HCT116 (cell line): Measurements from ENCODE around the gene LAP3. TPM values are rescaled to one million over a fixed set of nuclear protein-coding genes. Genes with fewer than 3 reads are reported as not detected.

Source experiments
- ATAC-seq: fragments of 200-7000 bp; cut with Tn5 transposase; 2 replicates; pipeline ENCODE4 v1.9.1; 2020; ENCODE audit warnings: mild to moderate bottlenecking, moderate library complexity
- BruUV-seq: library from RNA; stranded (reverse); fragments of 400-500 nt; replicated peaks from 2 replicates; lab custom pipeline; 2021; lab: Mats Ljungman, UMichigan
- CTCF ChIA-PET: fragments of 300-600 bp; sonication (Branson Sonifier 250); formaldehyde crosslinking; loops from one replicate; lab custom pipeline; 2021; ENCODE audit warnings: antibody characterized with exemption; lab: Charles Lee
- POLR2A ChIA-PET: fragments of 300-600, 350-600 bp; sonication (Branson Sonifier 250); formaldehyde crosslinking; loops from one replicate; lab custom pipeline; 2021; ENCODE audit warnings: antibody characterized with exemption; lab: Charles Lee
- RAD21 ChIA-PET, 2 experiments: fragments of 300-600 bp; sonication (Branson Sonifier 250); formaldehyde crosslinking; loops; one replicate each; lab custom pipeline; 2023; ENCODE audit warnings: low total read pairs in 2 of 2; ENCODE audit not compliant: uncharacterized antibody in 2 of 2, unreplicated experiment in 2 of 2, low non-redundant PET in 1 of 2; lab: Charles Lee
- DNase-seq: peaks from one replicate; pipeline ENCODE4 v3.0.0-alpha.2; 2010; ENCODE audit warnings: low read depth, low spot score
- H2AFZ ChIP-seq: fragments of 200-600 bp; shearing (Covaris generic), sonication (generic); 2 replicates; pipeline ENCODE4 v1.6.1; 2017; ENCODE audit warnings: low read depth, mixed run types, mixed read lengths, antibody characterized with exemption, low read length; ENCODE audit not compliant: poor library complexity, severe bottlenecking
- H3K27ac ChIP-seq: 2 replicates; pipeline ENCODE4 v1.5.1; 2012; ENCODE audit warnings: low read depth, low read length
- H3K27me3 ChIP-seq: fragments of 200-600 bp; sonication (generic); 2 replicates; pipeline ENCODE4 v1.6.1; 2016; ENCODE audit warnings: mixed run types, low read length, mixed read lengths; ENCODE audit not compliant: insufficient read depth
- H3K36me3 ChIP-seq, 2 experiments: fragments of 200-500 bp in 1 of 2; fragments of 200-600 bp in 1 of 2; sonication (Bioruptor generic) in 1 of 2; sonication (generic) in 1 of 2; 2 replicates each; pipeline versions ENCODE4 v1.5.1 to v1.6.1; 2014 to 2016; ENCODE audit warnings: low read length in 2 of 2, inconsistent platforms in 1 of 2, mixed read lengths in 1 of 2, mixed run types in 1 of 2; ENCODE audit not compliant: insufficient read depth in 2 of 2, control insufficient read depth in 1 of 2
- H3K4me1 ChIP-seq, 2 experiments: fragments of 200-600 bp in 1 of 2; sonication (generic) in 1 of 2; 2 replicates each; pipeline versions ENCODE4 v1.5.1 to v1.6.1; 2012 to 2017; ENCODE audit warnings: low read length in 2 of 2, inconsistent platforms in 1 of 2, mild to moderate bottlenecking in 1 of 2, mixed read lengths in 1 of 2, mixed run types in 1 of 2, moderate library complexity in 1 of 2; ENCODE audit not compliant: insufficient read depth in 2 of 2, control insufficient read depth in 1 of 2
- H3K4me2 ChIP-seq: fragments of 200-600 bp; sonication (generic); 2 replicates; pipeline ENCODE4 v1.6.1; 2017; ENCODE audit warnings: mixed run types, low read length, mixed read lengths
- H3K4me3 ChIP-seq, 2 experiments: fragments of 200-600 bp in 1 of 2; sonication (generic) in 1 of 2; replicated peaks in 1 of 2; 2 replicates each; pipeline ENCODE4 v1.5.1; 2011 to 2016; ENCODE audit warnings: low read length in 2 of 2, control low read depth in 1 of 2, low read depth in 1 of 2, mild to moderate bottlenecking in 1 of 2, mixed read lengths in 1 of 2, mixed run types in 1 of 2
- H3K79me2 ChIP-seq: fragments of 200-600 bp; sonication (generic); 2 replicates; pipeline ENCODE4 v1.6.1; 2017; ENCODE audit warnings: mild to moderate bottlenecking, mixed run types, low read length, moderate library complexity, mixed read lengths; ENCODE audit not compliant: insufficient read depth
- H3K9ac ChIP-seq: fragments of 200-600 bp; sonication (generic); 2 replicates; pipeline ENCODE4 v1.6.1; 2016; ENCODE audit warnings: low read length, mixed read lengths
- H3K9me2 ChIP-seq: fragments of 200-600 bp; sonication (generic), shearing (Covaris generic); 2 replicates; pipeline ENCODE4 v1.6.1; 2017; ENCODE audit warnings: mixed run types, mild to moderate bottlenecking, moderate library complexity; ENCODE audit not compliant: insufficient read depth
- H3K9me3 ChIP-seq, 2 experiments: fragments of 200-500 bp in 1 of 2; fragments of 200-600 bp in 1 of 2; sonication (Bioruptor generic) in 1 of 2; sonication (generic) in 1 of 2; 2 replicates each; pipeline ENCODE4 v1.6.1; 2014 to 2017; ENCODE audit warnings: low read length in 2 of 2, mixed read lengths in 2 of 2, inconsistent platforms in 1 of 2, low read depth in 1 of 2, mild to moderate bottlenecking in 1 of 2, mixed run types in 1 of 2, moderate library complexity in 1 of 2; ENCODE audit not compliant: control insufficient read depth in 1 of 2, insufficient read depth in 1 of 2
- H4K20me1 ChIP-seq: fragments of 200-600 bp; sonication (generic), shearing (Covaris generic); 2 replicates; pipeline ENCODE4 v1.6.1; 2017; ENCODE audit warnings: mixed run types, mild to moderate bottlenecking, moderate library complexity; ENCODE audit not compliant: insufficient read depth
- ATF3 ChIP-seq: IDR thresholded peaks from 2 replicates; pipeline ENCODE4 v1.6.1; 2012
- CBX3 ChIP-seq: IDR thresholded peaks from 2 replicates; pipeline ENCODE4 v1.6.1; 2012; ENCODE audit warnings: low read depth
- CEBPB ChIP-seq: IDR thresholded peaks from 2 replicates; pipeline ENCODE4 v1.6.1; 2012; ENCODE audit warnings: low read depth
- CTCF ChIP-seq, 3 experiments: fragments of 200-600 bp in 1 of 3; sonication (generic) in 1 of 3; IDR thresholded peaks in 2 of 3; conservative IDR thresholded peaks in 1 of 3; 2 replicates each; pipeline ENCODE4 v1.5.1; 2012 to 2017; ENCODE audit warnings: low read depth in 2 of 3, low read length in 2 of 3, antibody characterized with exemption in 1 of 3, borderline replicate concordance in 1 of 3, control low read depth in 1 of 3, mild to moderate bottlenecking in 1 of 3, mixed read lengths in 1 of 3, mixed run types in 1 of 3, moderate library complexity in 1 of 3; ENCODE audit not compliant: insufficient read depth in 1 of 3
- EGR1 ChIP-seq: IDR thresholded peaks from 2 replicates; pipeline ENCODE4 v1.6.1; 2012; ENCODE audit warnings: low read depth
- ELF1 ChIP-seq: IDR thresholded peaks from 2 replicates; pipeline ENCODE4 v1.6.1; 2012; ENCODE audit warnings: low read depth, borderline replicate concordance
- EZH2 ChIP-seq: fragments of 200-600 bp; sonication (generic); IDR thresholded peaks from 2 replicates; pipeline ENCODE4 v1.6.1; 2017; ENCODE audit warnings: antibody characterized with exemption, mixed run types
- FOSL1 ChIP-seq: IDR thresholded peaks from 2 replicates; pipeline ENCODE4 v1.6.1; 2012; ENCODE audit warnings: low read depth
- JUND ChIP-seq: IDR thresholded peaks from 2 replicates; pipeline ENCODE4 v1.6.1; 2012
- MAX ChIP-seq: IDR thresholded peaks from 2 replicates; pipeline ENCODE4 v1.6.1; 2012
- POLR2AphosphoS5 ChIP-seq: IDR thresholded peaks from 2 replicates; pipeline ENCODE4 v1.6.1; 2011; ENCODE audit warnings: mild to moderate bottlenecking, low read depth, low read length, moderate library complexity
- RAD21 ChIP-seq: IDR thresholded peaks from 2 replicates; pipeline ENCODE4 v1.6.1; 2012; ENCODE audit warnings: low read depth, mild to moderate bottlenecking
- SIN3A ChIP-seq: IDR thresholded peaks from 2 replicates; pipeline ENCODE4 v1.6.1; 2012; ENCODE audit warnings: low read depth
- SP1 ChIP-seq: IDR thresholded peaks from 2 replicates; pipeline ENCODE4 v1.6.1; 2012; ENCODE audit warnings: low read depth
- TCF7L2 ChIP-seq: IDR thresholded peaks from 2 replicates; pipeline ENCODE4 v1.7.0; 2011; ENCODE audit warnings: borderline replicate concordance, inconsistent platforms; ENCODE audit not compliant: insufficient read depth, insufficient read length; ENCODE audit errors: extremely low read depth
- YY1 ChIP-seq: IDR thresholded peaks from 2 replicates; pipeline ENCODE4 v1.6.1; 2011; ENCODE audit warnings: low read length, low read depth, moderate library complexity, mild to moderate bottlenecking; ENCODE audit not compliant: insufficient replicate concordance; ENCODE audit errors: extremely low read depth
- ZFX ChIP-seq: fragments of 450-650 bp; IDR thresholded peaks from 2 replicates; pipeline ENCODE4 v1.6.1; 2017
- ZNF274 ChIP-seq: fragments of 200-500 bp; sonication (Bioruptor generic); IDR thresholded peaks from 2 replicates; pipeline ENCODE4 v1.6.1; 2014; ENCODE audit warnings: mild to moderate bottlenecking, low read depth, low read length, inconsistent platforms
- intact Hi-C: fragments of 100-400 bp; cut with micrococcal nuclease; formaldehyde crosslinking; loops from 2 replicates; pipeline ENCODE4 v1.10.0; 2022
- total RNA-seq: library from RNA; stranded (reverse); gene quantifications from one replicate; pipeline ENCODE4 v1.2.1, GENCODE V29; 2021; ENCODE audit not compliant: unreplicated experiment

Gene LAP3
- total RNA-seq, 1 experiment from 2014 or later, result 59.9 TPM

- no peak for TF ChIP-seq EGR1
- TF ChIP-seq SP1, result no peak
- no peak for TF ChIP-seq SIN3A
- TF ChIP-seq RAD21, result no peak
- no peak for TF ChIP-seq FOSL1
- TF ChIP-seq EZH2, result no peak
- no peak for TF ChIP-seq JUND
- TF ChIP-seq ATF3, result no peak
- TF ChIP-seq CTCF (IDR thresholded peaks at IDR 0.05 in 2 of 3, conservative IDR thresholded peaks at IDR 0.05 in 1 of 3; ENCODE audit: borderline replicate concordance in 1 of 3, insufficient read depth in 1 of 3, low read depth in 2 of 3, low read length in 2 of 3), result no peak
- no peak for TF ChIP-seq TCF7L2
- TF ChIP-seq ELF1, result no peak
- TF ChIP-seq CBX3, result no peak
Observed at GRCh38 chr4:17531538-17532285, 45.3 kb upstream of the LAP3 start (continued).

GRCh38 chr4:17534705-17535104, 42.3 kb upstream of the LAP3 start:
- H3K27me3 ChIP-seq, result no peaks in the 10 kb centered on the region
- no peaks in the 10 kb centered on the region for H3K79me2 ChIP-seq
- no peaks in the 10 kb centered on the region for H3K9me2 ChIP-seq
- H2AFZ ChIP-seq, result no peak overlapping the region
- ChIA-PET POLR2A (no interaction called here), RAD21 (no interaction called here), CTCF (no interaction called here)
- no peak for ATAC-seq
- H3K4me2 ChIP-seq, result no peak overlapping the region
- no TSS peak for BruUV-seq
- H3K36me3 ChIP-seq, result no peaks in the 10 kb centered on the region
- H3K4me1 ChIP-seq, result no peaks in the 10 kb centered on the region
- H3K9me3 ChIP-seq, result no peaks in the 10 kb centered on the region
- no peak for DNase-seq
- H3K27ac ChIP-seq, result no peak overlapping the region
- H3K9ac ChIP-seq, result no peak overlapping the region
- TF ChIP-seq ZNF274 (no peak), ZFX (no peak), FOSL1 (no peak), TCF7L2 (no peak), SIN3A (no peak), SP1 (no peak), YY1 (no peak), CEBPB (no peak), MAX (no peak), CBX3 (no peak), ATF3 (no peak), POLR2AphosphoS5 (no peak), JUND (no peak)
- no peaks in the 10 kb centered on the region for H4K20me1 ChIP-seq
- intact Hi-C loops, result no loop called here
- no peak overlapping the region for H3K4me3 ChIP-seq
